Measurements from ENCODE around the gene SLC18A3.

DNA sequence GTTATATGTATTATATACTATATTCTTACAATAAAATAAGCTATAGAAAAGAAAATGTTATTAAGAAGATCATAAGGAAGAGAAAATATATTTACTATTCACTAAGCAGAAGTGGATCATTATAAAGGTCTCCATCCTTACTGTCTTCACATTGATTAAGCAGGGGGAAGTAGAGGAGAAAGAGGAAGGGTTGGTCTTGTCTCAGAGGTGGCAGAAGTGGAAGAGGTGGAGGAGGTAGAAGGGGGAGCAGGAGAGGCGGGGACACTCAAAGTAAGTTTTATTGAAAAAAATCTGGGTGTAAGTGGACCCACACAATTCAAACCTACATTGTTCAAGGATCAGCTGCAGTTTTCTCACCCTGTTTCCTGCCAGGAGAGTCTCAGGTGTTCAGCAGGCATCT lies 42.3 kb upstream of the SLC18A3 start:
- TF ChIP-seq POLR2AphosphoS5 (IDR thresholded peaks at IDR 0.05), result no peak
- TF ChIP-seq, protein P1, sequence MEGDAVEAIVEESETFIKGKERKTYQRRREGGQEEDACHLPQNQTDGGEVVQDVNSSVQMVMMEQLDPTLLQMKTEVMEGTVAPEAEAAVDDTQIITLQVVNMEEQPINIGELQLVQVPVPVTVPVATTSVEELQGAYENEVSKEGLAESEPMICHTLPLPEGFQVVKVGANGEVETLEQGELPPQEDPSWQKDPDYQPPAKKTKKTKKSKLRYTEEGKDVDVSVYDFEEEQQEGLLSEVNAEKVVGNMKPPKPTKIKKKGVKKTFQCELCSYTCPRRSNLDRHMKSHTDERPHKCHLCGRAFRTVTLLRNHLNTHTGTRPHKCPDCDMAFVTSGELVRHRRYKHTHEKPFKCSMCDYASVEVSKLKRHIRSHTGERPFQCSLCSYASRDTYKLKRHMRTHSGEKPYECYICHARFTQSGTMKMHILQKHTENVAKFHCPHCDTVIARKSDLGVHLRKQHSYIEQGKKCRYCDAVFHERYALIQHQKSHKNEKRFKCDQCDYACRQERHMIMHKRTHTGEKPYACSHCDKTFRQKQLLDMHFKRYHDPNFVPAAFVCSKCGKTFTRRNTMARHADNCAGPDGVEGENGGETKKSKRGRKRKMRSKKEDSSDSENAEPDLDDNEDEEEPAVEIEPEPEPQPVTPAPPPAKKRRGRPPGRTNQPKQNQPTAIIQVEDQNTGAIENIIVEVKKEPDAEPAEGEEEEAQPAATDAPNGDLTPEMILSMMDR (IDR thresholded peaks at IDR 0.05), result no peak

Measured in sigmoid colon (tissue), 4 donors.